ENCODE results near the gene PLEKHM3.
"Not testable (repeated sequence)": the region's sequence is repeated elsewhere in the genome, so short reads cannot be mapped to it uniquely, and the experiment has no call there.

The PLEKHM3 gene

DNA sequence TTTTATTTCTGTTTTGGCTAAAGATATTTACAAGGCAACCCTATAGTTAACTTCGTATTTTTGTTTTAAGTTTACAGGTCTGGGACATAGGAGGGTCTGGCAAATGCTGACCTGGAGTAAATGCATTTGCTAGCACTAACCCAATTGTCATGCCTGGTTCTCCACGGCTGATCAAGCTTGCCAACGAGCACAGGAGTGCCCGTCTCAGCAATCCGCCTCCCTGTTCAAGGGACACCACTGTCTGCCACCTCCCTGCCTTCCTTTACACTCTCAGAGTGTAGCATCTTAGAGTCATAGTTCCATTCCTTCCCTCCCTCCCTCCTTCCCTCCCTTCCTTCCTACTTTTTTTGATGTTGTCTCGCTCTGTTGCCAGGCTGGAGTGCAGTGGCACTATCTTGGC, 104.6 kb downstream of the PLEKHM3 start:
- no peak for DNase-seq

DNA sequence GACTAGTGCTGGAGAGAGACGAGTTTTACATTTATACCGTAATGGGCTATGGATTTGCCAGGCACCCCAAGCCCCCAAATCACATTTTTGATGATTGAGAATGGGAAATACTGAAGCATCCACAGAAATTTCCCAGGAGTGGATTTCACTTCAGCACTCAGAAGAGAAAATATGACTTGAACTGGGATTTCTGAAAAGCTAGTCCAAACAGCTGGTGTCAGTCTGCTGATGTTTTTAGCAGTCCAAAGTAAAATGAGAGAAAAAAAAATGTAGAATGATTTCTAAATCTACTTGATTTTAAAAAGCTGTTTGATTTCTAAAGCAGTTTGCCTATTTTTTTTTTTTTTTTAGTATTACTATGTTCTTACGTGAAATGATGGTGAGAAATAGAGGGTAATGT, 105.0 kb downstream of the PLEKHM3 start:
- DNase-seq: no peak

DNA sequence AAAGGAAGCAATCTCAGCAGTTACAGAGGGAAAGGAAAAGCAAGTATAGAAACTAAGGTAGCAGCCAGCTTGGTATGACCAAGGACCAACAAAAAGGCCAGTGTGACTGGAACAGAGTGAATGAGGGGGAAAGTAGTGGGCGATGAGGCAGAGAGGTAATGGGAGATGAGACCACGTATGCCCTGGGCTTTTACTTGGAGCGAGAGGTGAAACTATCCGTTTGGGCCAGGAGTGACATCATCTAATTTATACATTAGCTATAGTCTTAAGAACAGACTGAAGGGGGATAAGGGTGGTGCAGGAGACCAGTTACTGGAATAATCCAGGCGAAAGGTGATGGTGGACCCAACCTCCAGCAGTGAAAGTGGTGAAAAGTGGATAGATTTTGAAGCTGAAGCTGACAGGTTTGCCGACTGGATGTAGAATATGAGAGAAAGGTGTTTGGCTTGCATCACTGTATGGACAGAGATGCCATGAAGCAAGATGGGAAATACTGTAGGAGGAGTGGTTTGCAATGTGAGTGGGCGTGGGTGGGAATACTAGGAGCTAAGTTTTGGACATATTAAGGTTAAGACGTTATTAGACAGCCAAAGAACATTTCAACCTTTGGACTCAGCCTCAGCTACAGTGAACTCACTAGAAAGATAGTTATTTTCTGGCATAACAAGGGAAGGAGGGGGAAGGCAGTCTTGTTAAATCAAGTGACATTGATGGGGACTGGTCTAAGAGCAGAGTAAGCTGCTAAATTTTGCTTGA, 106.0 kb downstream of the PLEKHM3 start:
- DNase-seq: no peak

DNA sequence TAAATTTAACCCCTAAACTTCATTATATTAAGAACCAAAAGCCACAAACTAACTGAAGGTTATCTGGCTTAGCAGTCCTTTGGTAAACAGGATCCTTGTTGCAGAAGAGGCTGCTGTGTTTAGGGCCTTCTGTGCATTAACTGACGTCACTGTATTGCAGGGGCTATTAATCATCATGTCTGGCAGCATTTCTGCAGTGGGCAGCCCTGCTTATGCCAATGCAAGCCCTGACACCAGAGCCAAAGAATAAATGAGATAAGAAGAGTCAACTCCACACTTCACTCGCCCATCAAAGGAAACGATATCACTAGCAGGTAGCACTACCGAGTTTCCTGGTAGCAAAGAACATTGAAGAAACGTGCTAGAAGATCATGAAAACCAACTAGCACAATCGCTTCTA, 110.6 kb downstream of the PLEKHM3 start:
- no peak for DNase-seq

DNA sequence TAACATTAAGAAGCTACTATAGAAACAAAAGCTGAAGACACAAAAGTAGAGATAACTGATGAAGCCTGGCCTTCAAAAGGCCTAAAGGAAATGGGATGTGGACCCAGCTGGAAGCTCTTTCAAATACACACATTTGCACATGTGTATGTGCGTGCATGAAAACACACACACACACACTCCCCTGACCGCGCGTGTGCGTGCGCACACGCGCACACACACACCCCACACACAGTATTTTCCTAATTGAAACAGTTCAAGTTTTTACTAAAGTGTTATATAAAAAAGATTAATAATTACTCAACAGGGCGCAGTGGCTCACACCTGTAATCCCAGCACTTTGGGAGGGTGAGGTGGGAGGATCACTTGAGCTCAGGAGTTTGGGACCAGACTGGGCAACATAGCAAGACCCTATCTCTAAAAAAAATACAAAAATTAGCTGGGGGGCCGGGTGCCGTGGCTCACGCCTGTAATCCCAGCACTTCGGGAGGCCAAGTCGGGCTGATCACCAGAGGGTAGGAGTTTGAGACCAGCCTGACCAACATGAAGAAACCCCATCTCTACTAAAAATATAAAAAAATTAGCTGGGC, 111.5 kb downstream of the PLEKHM3 start:
- DNase-seq: no peak

DNA sequence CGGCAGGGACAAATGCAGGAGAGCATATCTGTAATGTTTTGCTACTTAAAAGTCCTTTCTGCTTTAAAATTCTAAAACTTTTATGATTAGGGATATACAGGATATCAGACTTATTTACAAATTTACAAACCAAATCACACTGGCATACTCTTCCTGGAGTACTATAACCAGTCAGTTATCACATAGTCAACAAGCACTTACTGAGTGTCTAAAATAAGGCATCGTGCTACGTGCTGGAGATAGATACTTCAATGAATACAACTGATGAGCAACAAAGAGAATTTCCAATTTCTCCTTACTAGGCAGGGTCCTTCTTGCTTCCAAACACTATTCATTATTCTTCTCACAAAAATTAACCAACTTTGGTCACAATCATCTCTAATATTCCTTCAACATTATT, 113.5 kb downstream of the PLEKHM3 start:
- DNase-seq: no peak

DNA sequence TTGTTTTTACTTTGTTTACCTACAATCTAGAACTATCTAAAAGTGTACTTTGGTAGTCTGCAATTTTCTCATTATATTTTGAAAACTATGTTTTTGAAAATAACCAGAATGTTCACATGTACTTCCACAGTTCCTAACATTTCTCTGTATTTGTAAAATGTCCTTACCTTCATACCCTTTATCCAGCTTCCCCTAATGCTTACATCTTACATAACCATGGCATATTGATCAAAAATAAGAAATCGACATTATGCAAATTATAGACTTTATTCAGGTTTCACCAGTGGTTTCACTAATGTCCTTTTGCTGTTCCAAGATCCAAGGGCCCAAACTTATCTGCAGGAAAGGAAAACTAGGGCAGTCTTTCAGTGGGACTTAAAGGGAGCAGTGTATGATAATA, 114.1 kb downstream of the PLEKHM3 start:
- DNase-seq: no peak

DNA sequence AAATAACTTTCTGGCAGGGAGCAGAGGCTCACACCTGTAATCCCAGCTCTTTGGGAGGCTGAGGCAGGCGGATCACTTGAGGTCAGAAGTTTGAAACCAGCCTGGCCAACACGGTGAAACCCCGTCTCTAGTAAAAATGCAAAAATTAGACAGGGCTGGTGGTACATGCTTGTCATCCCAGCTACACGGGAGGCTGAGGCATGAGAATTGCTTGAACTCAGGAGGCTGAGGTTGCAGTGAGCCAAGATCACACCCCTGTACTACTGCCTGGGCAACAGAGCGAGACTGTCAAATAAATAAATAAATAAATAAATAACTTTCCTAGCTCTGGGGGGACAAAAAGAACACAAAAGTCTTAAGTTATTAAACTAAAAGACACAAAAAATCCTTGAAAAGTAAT, 118.8 kb downstream of the PLEKHM3 start:
- DNase-seq: not testable (repeated sequence)

DNA sequence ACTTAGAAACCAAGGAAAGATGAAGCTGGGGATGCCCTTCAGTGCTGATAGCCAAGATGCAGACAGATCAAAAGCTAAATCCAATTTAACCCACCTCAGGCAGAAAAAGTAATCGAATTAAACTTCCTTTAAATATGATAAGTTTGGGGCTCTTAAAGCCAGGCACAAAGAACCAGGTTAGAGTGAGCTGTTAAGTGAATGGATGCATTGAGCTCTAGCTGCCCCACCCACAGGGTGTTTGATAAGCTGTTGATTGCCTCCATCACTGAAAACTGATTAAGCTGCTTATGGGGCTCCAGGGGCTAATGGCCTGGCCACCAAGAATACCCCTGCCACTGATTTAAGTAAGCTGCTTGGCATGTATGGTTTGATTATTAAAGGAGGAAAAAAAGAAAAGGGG, 119.8 kb downstream of the PLEKHM3 start:
- no peak for DNase-seq

DNA sequence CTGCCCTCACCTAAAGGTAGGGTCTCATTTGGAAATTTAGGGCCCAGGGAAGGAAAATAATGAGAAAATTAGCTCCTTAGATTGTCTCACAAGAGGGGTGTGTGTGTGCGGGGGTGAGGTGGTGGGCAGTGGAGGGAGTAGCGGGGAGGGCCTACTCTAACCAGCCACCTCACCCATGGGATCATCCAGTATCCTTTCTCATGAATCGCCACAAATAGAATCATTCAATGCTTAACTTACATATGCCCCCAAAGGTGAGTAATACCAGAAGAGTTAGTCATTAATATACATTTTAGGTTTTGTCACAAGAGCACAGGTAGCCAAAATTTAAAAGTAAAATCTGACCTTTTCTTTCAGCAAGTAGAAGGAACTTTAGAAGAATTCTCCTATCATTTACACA, 122.1 kb downstream of the PLEKHM3 start:
- DNase-seq: no peak

DNA sequence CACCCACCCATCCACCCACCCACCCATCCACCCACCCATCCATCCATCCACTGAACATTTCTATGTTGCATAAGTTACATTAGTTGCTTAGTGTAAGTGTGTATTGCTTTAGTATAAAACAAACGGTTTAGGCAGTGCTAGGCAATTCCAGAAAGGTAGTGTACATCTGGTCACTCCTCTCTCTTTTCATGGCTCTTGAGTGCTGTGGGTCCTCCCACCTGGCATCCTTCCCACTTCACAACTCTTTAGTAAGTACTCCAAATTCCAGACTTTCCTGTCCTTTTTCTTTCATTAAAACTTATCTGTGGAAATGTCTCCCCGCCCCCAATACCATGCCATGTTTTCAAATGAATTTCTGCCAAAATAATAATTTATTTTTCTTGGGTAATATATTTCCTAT, 122.5 kb downstream of the PLEKHM3 start:
- DNase-seq: no peak

DNA sequence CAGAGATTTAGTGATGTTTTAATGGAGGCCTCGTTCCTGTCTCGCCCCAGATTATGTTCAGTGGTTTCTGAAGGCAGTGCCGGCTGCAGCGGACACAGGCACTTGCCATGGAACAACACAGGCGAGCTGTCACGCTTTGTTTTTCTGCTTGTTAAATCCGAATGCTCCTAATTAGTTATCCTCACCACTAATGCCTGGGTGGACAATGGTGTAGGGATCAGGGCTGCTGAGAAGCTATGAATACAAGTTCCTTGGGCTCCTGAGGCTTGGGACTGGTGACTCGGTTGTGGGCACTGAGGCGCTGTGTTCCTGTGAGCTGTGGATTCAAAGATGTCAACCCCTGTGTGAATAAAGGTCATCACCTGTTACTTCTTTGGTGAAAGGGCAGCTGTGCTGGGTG, 123.5 kb downstream of the PLEKHM3 start:
- no peak for DNase-seq

DNA sequence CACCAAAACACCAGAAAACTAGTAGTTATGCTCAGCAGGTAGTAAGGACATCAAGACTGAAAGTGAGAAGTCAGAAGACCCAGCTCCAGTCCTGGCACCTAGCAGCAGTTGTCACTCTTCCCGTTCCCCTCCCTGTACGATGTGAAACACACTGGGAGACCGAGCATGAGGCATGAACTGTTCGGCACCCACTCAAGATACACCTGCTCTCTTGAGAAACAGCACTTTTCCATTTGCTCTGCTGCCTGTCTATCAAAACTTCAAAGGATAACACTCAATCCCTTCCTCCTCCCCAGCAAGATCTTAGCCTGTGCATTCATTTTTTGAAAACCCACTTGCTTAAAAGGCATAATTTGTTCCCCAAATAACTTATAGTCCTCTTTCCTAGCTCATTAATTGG, 123.9 kb downstream of the PLEKHM3 start:
- DNase-seq: no peak

DNA sequence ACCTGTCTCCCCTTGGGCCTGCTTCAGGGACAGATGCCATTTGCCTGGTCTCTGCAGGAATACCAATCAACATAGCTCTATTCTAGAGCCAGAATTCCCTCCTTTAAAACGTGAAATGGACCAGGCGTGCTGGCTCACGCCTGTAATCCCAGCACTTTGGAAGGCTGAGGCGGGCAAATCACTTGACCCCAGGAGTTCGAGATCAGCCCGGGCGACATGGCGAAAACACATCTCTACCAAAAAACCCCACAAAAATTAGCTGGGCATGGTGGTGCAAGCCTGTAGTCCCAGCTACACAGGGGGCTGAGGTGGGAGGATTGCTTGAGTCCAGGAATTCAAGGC, 127.0 kb downstream of the PLEKHM3 start:
- no peak for DNase-seq

DNA sequence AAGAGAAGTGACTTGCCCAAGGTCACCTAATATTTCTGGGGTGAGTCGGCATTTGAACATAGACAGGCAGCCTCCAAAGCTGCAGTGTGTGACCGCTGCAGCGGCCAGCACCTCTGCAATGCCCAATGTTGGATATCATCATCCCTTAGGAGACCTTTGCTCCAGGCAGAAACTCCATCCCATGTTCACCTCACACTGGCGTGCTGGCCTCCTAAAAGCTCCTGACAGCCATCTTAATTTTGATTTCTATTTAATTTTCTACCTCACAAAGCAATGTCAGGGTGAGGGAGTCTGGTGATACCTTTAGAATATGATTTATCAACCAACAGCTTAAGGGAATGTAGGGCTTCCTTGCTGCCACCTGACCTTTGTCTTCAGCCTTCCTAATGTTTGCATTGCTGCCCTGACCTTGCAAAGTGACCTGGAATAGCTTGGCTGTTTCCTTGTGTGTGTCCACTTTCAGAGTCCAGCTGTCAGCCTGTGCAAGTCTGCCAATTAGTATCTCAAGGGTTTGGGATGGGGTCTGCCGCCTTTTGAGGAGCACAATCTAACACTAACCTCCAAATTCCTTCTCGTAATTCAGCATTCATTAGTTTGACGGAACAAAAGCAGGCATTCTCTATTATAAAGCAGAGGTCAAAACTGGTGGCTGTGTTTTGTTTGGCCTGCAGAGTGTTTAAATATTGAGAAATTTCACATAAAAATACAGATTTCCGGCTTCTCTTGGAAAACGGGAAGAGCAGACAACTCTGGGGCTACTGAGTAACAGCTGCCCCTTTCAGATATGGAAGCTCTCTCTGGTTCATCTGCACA, 127.6 kb downstream of the PLEKHM3 start:
- no peak for DNase-seq

DNA sequence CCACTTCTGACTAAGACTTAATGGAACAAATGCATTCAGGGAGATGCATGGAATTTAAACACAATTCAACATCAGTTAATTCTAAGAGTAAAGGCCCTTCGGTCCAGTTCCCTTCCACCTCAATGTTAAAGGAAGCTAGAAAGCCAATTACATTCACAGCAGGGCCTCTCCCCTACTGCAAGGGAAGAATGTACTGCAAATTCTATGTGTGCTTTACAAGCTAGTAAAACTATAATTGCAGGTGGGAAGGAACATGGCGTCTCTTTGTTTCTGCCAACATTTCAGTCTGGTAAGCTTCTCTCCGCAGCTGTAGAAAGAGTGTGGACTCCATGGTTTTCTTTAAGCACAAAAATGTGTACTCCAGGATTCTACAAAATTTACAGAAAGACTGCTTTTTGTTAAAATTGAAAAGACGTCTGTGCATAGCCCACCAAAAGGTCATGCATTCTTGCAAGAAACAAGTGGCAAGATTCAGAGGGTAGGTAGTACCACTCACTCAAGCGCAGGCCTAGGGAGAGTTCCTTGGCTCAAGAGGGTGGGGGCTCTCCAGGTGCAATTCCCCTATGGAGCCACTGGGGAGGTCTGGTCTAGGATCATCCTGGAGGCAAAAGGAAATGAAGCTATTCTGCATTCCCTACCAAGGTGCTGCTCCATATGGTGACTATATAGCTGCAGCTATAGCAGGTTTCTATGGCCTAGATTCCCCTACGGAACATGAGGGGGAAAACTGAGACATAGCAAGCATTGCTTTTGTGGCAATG, 128.6 kb downstream of the PLEKHM3 start:
- DNase-seq: no peak

DNA sequence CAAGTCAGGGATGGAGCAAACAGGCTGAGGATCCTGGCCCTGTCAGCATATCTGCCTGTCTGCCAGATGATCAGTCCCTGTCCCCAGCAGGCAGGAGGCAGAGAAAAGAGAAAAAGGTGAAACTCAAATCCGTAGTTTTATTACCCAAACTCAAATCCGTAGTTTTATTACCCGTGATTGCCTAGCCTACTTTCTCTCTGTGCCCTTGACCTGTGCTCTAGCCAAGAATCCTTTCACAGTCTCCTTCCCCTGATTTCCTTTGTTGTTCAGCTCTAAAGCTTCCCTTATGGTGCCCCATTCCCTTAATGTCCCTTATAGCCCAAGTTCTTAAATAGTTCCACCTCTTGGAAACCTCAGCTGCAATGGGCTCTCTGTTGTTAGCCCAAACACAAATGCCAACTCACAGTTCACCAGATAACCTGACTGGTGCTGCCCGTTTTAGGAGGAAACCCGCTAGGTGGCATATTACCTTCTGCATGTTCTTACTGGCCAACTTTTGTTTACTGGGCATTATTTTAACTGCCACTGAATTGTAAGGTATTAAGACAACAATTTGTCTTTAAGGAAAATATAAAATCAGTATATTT, 130.0 kb downstream of the PLEKHM3 start:
- DNase-seq: no peak

DNA sequence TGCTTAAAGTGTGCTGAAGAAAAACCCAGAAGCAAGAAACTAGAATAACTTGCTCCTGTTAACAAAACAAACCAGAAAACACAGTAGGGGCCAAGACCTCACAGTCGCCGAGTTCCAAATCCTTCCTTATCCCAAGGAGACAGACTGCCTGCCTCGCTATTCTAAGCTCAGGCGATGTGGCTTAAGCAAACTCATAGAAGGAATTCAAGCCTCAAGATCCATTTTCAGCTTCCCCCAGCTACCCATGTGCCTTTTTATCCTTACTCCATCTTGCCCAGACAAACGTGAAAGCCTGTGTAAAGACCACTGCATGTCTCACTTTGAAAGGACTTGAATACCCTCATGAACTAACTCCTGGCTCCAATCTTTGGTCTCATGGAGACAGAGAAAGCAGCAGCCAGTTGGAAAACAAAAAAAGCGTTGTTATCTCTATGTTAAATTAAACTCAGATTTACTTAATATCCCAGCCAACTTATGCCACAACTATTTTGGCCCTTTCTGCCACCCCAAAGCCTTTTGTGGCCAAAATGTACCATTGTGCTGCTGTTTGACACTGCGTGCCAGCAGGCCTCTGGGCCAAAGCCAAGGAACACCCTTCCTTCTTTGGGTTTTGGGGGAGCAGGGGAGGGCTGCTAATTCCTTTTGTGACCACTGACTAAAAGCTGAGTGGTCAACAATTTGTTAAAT, 132.5 kb downstream of the PLEKHM3 start:
- DNase-seq: no peak

DNA sequence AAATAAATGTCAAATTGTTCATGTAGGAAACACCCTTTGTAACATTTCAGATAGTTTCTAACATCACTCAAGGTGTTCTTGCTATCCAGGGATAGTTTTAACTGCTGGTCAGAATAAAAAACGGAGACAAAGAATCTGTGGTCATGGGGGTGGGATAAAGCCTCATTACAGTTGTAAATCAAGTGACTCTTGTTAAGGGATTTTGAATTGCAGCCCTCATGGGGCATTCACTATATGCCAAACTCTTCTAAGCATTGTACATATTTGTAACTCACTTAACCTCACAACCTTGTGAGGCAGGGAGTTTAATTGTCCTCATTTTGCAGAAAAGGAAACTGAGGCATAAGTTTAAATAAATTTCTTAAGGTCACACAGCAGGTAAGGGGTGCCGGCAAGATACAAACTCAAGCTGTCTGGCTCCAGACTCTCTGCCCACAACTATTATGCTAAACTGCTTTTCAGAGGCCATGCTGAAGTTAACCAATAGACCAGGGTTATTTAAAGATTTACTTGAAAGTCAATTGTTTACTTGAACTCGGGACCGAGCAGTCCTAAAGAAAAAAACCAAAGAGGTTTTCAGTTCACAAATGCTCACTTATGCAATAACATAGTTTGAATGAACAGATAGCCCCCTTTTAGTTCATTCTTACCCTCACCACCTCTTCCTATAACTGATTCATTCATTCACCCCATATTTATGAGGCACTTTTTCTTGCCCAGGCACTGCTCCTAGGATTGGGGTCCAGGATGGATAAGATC, 134.1 kb downstream of the PLEKHM3 start:
- no peak for DNase-seq

DNA sequence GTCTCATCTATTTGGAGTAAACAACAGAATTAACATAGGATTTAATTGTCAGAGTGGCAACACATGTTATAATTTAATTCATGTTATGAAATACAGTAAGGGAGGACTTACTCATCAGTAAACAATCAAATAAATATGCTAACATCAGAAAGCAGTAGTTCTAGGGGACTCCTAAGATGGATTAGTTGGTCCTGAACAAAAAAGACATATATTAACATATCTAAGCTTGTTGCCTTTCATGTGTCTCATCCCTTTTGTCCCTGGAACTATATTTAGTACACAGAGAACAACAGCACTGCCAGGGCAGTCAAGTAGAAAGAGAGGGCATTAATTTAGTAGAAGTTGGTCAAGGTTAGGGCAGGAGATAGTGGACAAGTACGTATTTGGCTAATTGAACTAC, 137.8 kb downstream of the PLEKHM3 start:
- DNase-seq: no peak

DNA sequence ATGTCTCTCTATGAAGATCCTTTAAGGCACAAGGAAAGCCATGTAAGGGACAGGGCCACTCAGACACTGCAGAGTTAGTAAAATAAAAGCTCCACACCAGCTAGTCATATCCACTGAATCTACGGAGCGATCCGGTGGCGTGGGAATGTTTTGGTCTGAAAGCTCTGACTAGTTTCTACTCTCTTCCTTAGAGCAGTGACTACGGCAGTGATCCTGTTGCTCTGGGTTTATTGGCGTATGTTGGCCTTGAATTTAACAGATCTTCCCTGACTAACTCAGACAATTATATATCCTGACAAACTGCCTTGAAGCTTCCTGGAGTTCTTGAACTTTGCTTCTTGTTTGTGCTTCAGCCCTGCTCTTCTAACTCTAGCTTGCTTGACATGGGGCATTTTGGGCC, 140.3 kb downstream of the PLEKHM3 start:
- DNase-seq: no peak

DNA sequence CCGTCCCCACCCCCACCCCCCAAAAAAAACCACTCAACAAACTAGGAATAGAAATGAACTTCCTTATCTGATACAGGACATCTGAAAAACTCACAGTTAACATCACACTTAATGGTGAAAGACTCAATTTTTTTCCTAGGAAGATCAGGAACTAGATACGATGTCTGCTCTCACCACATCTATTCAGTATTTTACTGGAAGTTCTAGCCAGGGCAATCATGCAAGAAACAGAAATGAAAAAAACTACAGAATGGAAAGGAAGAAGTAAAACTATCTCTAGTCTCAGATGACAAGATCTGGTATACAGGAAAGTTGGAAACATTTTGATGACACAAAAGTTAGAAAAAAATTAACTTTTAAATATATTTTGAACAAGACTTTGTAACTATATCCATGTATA, 141.2 kb downstream of the PLEKHM3 start:
- DNase-seq: no peak
